Measurements from ENCODE around the gene LIME1. TPM values are rescaled to one million over a fixed set of nuclear protein-coding genes. Genes with fewer than 3 reads are reported as not detected.

The LIME1 gene
- total RNA-seq, 2 experiments from 2014 or later, result 149 to 165 TPM

- DNase-seq, result peak in 5 of 14 experiments; percentile 12 to 48 (median 28)
Measured at GRCh38 chr20:63696628-63697356, 39.7 kb upstream of the LIME1 start, which contains the start of gene TNFRSF6B. Gene TNFRSF6B (plus strand): TSS chr20:63696652. CDS start chr20:63696768, 116 bp downstream.

GRCh38 chr20:63697357-63697867 is 39.1 kb upstream of the LIME1 start:
- no peaks in the 10 kb centered on the region for H3K9me3 Mint-ChIP-seq
- TF ChIP-seq CTCF (IDR thresholded peaks at IDR 0.05), result no peak

More at GRCh38 chr20:63696628-63697356, 39.7 kb upstream of the LIME1 start, which contains the start of gene TNFRSF6B:
- Histone ChIP-seq H3K27me3 (ENCODE audit: control insufficient read depth in 1 of 2, insufficient read depth in 2 of 2, low read length in 2 of 2) (no peaks in the 10 kb centered on the region), H3K36me3 (ENCODE audit: insufficient read depth, low read length) (peaks cover 7% of the 10 kb centered on the region), H3K4me3 (ENCODE audit: low read length) (peak within 1 kb of the TSS; percentile 36), H3K4me1 (ENCODE audit: insufficient read depth, low read length) (peaks cover 69% of the 10 kb centered on the region), H3K9me3 (ENCODE audit: control insufficient read depth in 1 of 2, insufficient read depth in 1 of 2, low read length in 2 of 2) (peaks cover 0 to 14% of the 10 kb centered on the region in 2 experiments), H3K27ac (ENCODE audit: low read depth in 1 of 2, low read length in 2 of 2) (no peak within 1 kb of the TSS)
- intact Hi-C loops (cut with DNase I, micrococcal nuclease), result no loop called here
- peak within 1 kb of the TSS; percentile 42 for H3K4me3 Mint-ChIP-seq
- no peaks in the 10 kb centered on the region for H3K9me3 Mint-ChIP-seq
- ChIA-PET CTCF (no interaction called here), POLR2A (interaction anchor here (0.6 to 2.2 kb wide), 6 partner anchors 10 to 142 kb away, joined by 3 to 11 read pairs (median 4); partner anchors contain the start of genes ARFRP1, FNDC11, LIME1 and ZGPAT)
- no peak for TF ChIP-seq CTCF (IDR thresholded peaks at IDR 0.05)
- no peaks in the 10 kb centered on the region for H3K27me3 Mint-ChIP-seq
- peak within 1 kb of the TSS; percentile 74 for H3K27ac Mint-ChIP-seq
- ATAC-seq (ENCODE audit: poor library complexity), result peak; percentile 57
- H3K4me1 Mint-ChIP-seq (ENCODE audit: low read depth), result peaks cover 4% of the 10 kb centered on the region
- peaks cover 4% of the 10 kb centered on the region for H3K36me3 Mint-ChIP-seq (ENCODE audit: low read depth)

GRCh38 chr20:63697868-63698545 is 38.5 kb upstream of the LIME1 start:
- H3K27ac ChIP-seq (ENCODE audit: low read depth in 1 of 2, low read length in 2 of 2), result no peak overlapping the region
- no peaks in the 10 kb centered on the region for H3K27me3 ChIP-seq (ENCODE audit: control insufficient read depth in 1 of 2, insufficient read depth in 2 of 2, low read length in 2 of 2)
- H3K36me3 Mint-ChIP-seq (ENCODE audit: low read depth), result peaks cover 4% of the 10 kb centered on the region
- no peak overlapping the region for H3K27ac Mint-ChIP-seq
- no peak for ATAC-seq (ENCODE audit: poor library complexity)
- no peak overlapping the region for H3K4me3 ChIP-seq (ENCODE audit: low read length)
- H3K4me3 Mint-ChIP-seq, result no peak overlapping the region
- H3K9me3 Mint-ChIP-seq, result no peaks in the 10 kb centered on the region
- POLR2A ChIA-PET, result interaction anchor here (0.9 to 2.2 kb wide), 3 partner anchors 9 to 56 kb away, joined by 4 to 11 read pairs (median 8); partner anchors contain the start of genes ARFRP1, LIME1 and ZGPAT
- H3K4me1 Mint-ChIP-seq (ENCODE audit: low read depth), result peaks cover 4% of the 10 kb centered on the region
- H3K27me3 Mint-ChIP-seq, result no peaks in the 10 kb centered on the region
- H3K36me3 ChIP-seq (ENCODE audit: insufficient read depth, low read length), result peaks cover 7% of the 10 kb centered on the region
- DNase-seq, result peak in 1 of 14 experiments; percentile 18
- H3K9me3 ChIP-seq (ENCODE audit: control insufficient read depth in 1 of 2, insufficient read depth in 1 of 2, low read length in 2 of 2), result peaks cover 0 to 3% of the 10 kb centered on the region in 2 experiments
- intact Hi-C loops (cut with DNase I, micrococcal nuclease), result no loop called here
- H3K4me1 ChIP-seq (ENCODE audit: insufficient read depth, low read length), result peaks cover 74% of the 10 kb centered on the region
- CTCF ChIA-PET, result no interaction called here
- TF ChIP-seq CTCF (IDR thresholded peaks at IDR 0.05), result no peak

More at GRCh38 chr20:63697357-63697867, 39.1 kb upstream of the LIME1 start:
- Histone ChIP-seq H3K4me3 (ENCODE audit: low read length) (peak overlapping the region; percentile 36), H3K9me3 (ENCODE audit: control insufficient read depth in 1 of 2, insufficient read depth in 1 of 2, low read length in 2 of 2) (peaks cover 0 to 9% of the 10 kb centered on the region in 2 experiments), H3K4me1 (ENCODE audit: insufficient read depth, low read length) (peaks cover 74% of the 10 kb centered on the region), H3K27ac (ENCODE audit: low read depth in 1 of 2, low read length in 2 of 2) (no peak overlapping the region), H3K27me3 (ENCODE audit: control insufficient read depth in 1 of 2, insufficient read depth in 2 of 2, low read length in 2 of 2) (no peaks in the 10 kb centered on the region), H3K36me3 (ENCODE audit: insufficient read depth, low read length) (peaks cover 7% of the 10 kb centered on the region)
- Mint-ChIP-seq H3K36me3 (ENCODE audit: low read depth) (peaks cover 4% of the 10 kb centered on the region), H3K27me3 (no peaks in the 10 kb centered on the region), H3K4me3 (peak overlapping the region; percentile 34), H3K4me1 (ENCODE audit: low read depth) (peaks cover 4% of the 10 kb centered on the region), H3K27ac (no peak overlapping the region)
- ATAC-seq (ENCODE audit: poor library complexity) (no peak), DNase-seq (peak in 1 of 14 experiments; percentile 26)
- POLR2A ChIA-PET, result interaction anchor here (0.6 to 2.2 kb wide), 5 partner anchors 10 to 143 kb away, joined by 3 to 11 read pairs (median 4); partner anchors contain the start of genes ARFRP1, FNDC11, LIME1 and ZGPAT
- CTCF ChIA-PET, result no interaction called here
- intact Hi-C loops (cut with DNase I, micrococcal nuclease), result no loop called here
